Esophagus muscularis mucosa (tissue), 3 donors: ENCODE data around the gene HHATL.

Source experiments
- POLR2A ChIP-seq: fragments of 450-650 bp; IDR thresholded peaks from one replicate; pipeline ENCODE4 v1.6.1; 2017; ENCODE audit warnings: antibody characterized with exemption, moderate library complexity, mild to moderate bottlenecking, low read depth
- TF ChIP-seq, protein P1 (sequence below), 3 experiments: fragments of 200-600 bp in 2 of 3; fragments of 450-650 bp in 1 of 3; sonication (generic) in 2 of 3; IDR thresholded peaks; one replicate each; pipeline ENCODE4 v1.5.1; 2017 to 2019; ENCODE audit warnings: antibody characterized with exemption in 3 of 3, mild to moderate bottlenecking in 2 of 3, moderate library complexity in 1 of 3

DNA sequence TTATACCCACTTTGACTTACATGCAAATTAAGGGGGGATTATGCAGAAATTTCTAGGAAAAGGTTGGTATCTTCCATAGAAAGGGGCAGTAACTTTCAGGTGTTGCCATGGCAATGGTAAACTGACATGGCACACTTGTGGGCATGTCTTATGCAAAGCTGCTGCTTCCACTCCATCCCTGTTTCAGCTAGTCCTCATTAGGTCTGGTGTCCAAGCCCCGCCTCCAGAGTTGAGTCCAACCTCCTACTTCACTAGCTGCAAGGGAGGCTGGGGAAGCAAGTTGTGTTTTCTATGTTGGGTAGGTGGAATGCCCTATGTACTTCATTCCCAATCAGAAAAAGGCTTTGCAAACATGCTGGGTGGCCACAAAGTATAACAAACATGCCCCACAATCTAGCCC is 31.9 kb downstream of the HHATL start:
- TF ChIP-seq, protein P1, sequence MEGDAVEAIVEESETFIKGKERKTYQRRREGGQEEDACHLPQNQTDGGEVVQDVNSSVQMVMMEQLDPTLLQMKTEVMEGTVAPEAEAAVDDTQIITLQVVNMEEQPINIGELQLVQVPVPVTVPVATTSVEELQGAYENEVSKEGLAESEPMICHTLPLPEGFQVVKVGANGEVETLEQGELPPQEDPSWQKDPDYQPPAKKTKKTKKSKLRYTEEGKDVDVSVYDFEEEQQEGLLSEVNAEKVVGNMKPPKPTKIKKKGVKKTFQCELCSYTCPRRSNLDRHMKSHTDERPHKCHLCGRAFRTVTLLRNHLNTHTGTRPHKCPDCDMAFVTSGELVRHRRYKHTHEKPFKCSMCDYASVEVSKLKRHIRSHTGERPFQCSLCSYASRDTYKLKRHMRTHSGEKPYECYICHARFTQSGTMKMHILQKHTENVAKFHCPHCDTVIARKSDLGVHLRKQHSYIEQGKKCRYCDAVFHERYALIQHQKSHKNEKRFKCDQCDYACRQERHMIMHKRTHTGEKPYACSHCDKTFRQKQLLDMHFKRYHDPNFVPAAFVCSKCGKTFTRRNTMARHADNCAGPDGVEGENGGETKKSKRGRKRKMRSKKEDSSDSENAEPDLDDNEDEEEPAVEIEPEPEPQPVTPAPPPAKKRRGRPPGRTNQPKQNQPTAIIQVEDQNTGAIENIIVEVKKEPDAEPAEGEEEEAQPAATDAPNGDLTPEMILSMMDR (IDR thresholded peaks at IDR 0.05), result no peak
- no peak for TF ChIP-seq POLR2A
